Measurements from ENCODE around the gene ACSM3.
"Not testable (repeated sequence)": the region's sequence is repeated elsewhere in the genome, so short reads cannot be mapped to it uniquely, and the experiment has no call there.

Gene ACSM3, protein sequence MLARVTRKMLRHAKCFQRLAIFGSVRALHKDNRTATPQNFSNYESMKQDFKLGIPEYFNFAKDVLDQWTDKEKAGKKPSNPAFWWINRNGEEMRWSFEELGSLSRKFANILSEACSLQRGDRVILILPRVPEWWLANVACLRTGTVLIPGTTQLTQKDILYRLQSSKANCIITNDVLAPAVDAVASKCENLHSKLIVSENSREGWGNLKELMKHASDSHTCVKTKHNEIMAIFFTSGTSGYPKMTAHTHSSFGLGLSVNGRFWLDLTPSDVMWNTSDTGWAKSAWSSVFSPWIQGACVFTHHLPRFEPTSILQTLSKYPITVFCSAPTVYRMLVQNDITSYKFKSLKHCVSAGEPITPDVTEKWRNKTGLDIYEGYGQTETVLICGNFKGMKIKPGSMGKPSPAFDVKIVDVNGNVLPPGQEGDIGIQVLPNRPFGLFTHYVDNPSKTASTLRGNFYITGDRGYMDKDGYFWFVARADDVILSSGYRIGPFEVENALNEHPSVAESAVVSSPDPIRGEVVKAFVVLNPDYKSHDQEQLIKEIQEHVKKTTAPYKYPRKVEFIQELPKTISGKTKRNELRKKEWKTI

DNA sequence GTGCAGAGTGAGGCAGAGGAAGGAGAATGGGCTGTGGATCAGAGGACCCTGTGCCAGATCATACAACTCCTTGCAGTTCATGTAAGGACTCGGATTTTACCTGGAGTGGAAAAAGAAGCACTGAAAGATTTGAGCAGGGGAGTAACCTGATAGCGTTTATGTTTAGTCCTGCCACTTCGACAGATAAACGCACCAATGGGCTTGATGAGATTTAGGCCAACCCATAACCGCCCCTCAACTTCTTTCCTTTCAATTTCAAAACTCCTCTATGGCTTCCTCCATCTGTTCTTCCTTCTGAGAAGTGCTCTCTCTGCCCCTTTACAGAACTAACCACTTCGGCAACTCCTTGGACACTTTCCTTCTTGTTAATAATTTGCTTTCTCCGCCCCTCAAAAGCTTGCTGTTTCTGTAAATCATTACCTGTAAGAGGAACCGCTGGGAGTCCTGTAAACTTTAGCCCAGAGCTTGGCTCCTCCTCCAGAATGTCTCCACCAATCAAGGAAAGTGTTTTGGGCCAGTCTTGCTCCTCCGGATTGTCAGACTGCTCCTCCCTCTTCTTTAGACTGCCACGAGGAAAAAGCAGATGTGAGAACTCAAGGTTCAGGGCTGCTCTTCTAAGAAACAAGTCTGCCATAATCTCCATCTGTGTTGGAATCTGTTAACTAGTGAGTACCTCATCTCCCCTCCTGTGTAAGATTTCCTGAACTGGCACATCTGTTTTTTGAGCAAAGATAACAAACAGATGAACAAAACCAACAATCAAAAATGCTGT, at the start of gene ACSM3:
Gene ACSM3, plus strand, starts transcription at position 554 of the 772 bp plus-strand sequence. CDS start 6,021 bp downstream, outside the sequence.
- DNase-seq (ENCODE audit: low spot score), result peak; percentile 78

DNA sequence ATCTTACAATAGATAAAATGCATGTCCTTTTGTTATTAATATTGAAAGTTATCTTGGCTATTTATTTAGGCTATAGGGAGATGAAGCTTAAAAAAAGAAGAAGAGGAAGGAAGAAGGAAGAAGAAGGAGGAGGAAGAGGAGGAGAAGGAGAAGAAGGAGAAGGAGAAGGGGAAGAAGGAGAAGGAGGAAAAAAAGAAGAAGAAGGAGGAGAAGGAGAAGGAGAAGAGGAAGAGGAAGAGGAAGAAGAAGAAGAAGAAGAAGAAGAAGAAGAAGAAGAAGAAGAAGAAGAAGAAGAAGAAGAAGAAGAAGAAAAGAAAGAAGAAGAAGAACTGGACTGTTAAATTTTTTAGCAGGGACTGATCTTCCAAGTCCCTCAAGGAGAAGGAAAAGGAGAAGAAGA, 46.1 kb upstream of the ACSM3 start:
- DNase-seq (ENCODE audit: low spot score), result not testable (repeated sequence)

DNA sequence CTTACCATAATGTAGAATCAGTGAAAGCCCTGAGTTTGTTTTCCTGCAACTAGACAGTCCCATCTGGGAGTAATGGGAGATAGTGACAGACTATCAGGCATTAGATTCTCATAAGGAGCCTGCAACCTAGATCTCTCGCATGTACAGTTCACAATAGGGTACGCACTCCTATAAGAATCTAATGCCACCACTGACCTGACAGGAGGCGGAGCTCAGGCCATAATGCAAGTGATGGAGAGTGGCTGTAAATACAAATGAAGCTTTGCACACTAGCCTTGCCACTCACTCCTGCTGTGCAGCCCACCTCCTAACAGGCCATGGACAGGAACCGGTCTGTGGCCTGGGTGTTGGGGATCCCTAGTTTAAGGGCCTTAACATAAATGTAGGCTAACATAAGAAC, 43.6 kb upstream of the ACSM3 start:
- no peak for DNase-seq (ENCODE audit: low spot score)

DNA sequence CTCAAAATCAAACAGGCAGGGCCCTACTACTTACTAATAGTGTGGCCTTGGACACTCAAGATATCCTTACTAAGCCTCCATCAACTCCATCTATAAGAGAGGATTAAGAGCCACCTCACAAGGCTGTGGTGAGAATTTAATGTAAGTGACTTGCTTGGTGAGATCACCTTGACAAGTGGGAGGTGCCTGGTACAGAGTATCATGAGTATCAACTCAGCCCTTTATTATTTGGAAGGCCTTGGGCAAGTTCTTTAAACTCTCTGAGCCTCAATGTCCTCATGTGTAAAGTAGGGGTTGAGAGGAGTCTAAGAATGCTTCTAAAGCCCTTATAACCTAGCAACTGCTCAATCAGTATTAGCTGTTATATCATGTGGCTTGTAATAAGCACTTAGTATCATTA, 37.2 kb upstream of the ACSM3 start:
- DNase-seq (ENCODE audit: low spot score), result no peak

DNA sequence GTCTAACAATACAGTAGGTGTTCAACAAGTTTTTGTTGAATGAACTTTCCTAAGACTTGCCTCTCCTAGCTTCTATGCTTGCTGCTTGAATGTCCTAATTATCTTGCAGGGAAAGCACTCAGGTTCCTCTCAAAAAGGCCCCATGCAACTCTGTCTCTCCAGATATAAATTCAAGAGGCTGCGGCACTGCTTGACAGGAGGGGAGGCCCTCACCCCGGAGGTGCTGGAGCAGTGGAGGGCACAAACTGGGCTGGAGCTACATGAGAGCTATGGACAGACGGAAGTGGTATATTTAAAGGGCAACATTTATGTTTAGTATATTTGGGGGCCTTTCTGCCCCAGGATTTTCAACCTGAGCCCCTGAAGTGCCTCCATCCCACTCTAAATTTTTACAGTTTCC, 36.6 kb upstream of the ACSM3 start:
- no peak for DNase-seq (ENCODE audit: low spot score)

DNA sequence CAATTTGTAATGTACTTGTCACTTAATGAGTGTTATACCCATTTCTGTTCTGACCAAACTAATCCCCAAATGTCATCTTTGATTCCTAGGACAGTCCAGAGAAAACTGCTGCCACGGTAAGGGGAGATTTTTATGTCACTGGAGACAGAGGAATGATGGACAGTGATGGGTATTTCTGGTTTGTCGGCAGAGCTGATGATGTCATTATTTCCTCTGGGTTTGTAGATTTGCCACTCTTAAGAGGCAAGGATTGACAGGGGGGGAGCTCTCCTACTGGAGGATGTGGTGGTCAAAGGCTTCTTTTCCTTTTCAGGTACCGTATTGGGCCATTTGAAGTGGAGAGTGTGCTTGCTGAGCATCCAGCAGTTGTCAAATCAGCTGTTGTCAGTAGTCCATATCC, 34.7 kb upstream of the ACSM3 start:
- DNase-seq (ENCODE audit: low spot score), result no peak

DNA sequence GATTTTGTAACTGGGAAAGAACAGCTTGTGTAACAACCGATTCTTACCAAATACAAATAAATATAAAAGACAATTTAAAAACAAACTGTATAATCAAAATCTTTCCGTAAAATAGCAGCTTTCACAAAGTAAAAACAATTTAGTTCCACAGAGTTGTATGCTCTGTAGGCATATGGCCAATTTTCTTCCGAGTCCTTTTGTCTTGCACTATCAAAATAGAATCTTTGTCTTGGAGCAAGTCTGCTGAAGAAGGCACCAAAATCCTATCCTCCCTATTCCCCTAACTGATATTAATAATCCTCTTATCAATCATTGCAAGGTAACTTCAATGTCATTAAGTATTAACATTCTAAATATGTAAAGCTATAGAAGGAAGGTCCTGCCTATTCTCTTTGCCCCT, 29.8 kb upstream of the ACSM3 start:
- peak; percentile 50 for DNase-seq (ENCODE audit: low spot score)

DNA sequence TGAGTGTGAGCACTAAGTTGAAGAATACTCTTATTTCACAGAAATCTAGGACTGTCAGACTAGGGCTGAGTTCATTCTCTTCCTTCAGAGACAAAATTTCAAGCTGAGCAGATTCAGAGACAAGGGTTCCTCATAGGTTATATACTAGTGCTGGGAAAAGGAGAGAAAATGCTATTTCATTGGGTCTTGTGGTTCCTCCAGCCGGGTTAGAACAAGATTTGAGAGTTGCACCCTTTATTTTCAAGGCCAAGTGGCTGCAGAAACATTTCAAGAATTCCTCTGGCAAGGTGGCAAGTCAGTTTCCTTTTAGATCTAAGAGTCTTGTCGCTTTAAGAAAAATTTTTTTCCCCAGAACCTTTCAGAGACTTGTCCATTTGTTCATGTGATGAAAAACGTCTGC, 29.0 kb upstream of the ACSM3 start:
- DNase-seq (ENCODE audit: low spot score), result no peak

DNA sequence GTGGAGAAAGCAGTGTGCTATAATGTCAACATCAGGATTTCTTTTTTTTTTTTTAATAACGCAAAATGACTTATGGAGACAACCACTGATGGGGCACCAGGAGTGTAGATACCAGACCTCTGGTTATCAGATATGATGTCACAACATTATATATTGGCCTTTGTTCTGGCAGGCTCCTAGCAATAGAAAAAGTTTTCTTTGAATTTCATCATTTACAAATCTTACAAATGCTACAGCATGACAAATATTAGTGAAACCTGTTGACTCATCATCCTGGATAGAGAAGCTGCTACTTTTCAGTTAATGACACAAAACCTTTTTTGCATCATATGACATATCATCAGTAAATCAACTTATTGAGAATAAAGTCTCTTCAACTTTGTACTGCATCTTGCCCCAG, 28.3 kb upstream of the ACSM3 start:
- no peak for DNase-seq (ENCODE audit: low spot score)

DNA sequence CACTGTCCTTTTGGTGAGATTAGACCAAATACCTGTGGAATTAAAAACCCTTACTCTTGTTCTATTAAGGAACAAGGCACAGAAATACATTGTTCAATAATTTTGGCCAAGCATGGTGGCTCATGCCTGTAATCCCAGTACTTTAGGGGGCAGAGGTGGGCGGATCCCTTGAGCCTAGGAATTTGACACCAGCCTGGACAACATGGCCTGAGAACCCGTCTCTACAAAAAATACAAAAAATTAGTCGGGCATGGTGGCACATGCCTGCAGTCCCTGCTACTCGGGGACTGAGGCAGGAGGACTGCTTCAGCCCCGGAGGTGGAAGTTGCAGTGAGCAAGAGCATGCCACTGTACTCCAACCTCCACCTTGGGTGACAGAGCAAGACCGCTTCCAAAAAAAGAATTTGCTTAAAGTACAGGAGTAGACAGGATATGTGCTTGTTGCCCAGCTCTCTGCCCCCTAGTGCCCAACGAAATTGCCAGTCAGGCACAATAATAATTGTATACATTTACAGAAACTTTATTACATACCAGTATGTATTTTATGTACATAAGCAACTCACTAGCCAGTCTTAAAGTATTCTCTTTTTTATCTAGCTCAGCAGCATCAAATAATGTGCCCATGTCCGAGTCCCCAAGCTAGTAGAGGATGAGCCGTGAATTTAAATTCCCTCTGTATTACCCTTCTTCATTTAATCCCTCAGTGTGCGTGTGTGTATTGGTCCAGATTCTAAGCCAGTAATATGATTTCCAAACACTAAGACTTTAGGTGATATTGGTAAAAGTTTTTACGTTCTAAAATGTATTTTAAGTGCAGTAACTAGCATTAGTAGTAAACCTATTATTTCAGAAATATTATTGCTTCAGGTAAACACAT, 23.6 kb upstream of the ACSM3 start:
- DNase-seq (ENCODE audit: low spot score), result no peak

DNA sequence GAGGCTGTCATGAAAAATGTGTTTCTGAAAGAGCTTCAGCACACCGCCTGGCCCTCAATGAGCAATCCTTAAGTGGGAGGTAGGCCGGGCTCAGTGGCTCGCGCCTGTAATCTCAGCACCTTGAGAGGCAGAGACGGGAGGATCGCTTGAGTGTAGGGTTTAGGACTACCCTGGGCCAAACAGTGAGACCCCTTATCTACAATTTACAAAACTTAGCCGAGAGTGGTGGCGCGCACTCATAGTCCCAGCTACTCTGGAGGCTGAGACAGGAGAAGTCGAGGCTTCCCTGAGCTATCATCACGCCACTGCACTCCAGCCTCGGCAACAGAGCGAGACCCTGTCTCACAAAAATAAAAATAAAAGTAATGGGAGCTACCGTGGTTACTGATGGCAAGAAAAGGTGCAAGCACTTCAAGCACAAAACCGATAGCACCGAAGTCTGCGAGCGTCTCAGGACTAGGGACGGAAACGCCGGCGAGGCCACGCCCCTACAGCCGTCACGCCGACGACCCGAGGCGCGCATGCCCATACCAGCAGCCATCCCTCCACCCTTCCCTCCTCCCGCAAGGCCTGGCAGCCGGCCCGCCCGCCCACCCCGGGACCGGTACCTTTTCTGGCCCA, 22.8 kb upstream of the ACSM3 start:
- DNase-seq (ENCODE audit: low spot score), result peak; percentile 76

DNA sequence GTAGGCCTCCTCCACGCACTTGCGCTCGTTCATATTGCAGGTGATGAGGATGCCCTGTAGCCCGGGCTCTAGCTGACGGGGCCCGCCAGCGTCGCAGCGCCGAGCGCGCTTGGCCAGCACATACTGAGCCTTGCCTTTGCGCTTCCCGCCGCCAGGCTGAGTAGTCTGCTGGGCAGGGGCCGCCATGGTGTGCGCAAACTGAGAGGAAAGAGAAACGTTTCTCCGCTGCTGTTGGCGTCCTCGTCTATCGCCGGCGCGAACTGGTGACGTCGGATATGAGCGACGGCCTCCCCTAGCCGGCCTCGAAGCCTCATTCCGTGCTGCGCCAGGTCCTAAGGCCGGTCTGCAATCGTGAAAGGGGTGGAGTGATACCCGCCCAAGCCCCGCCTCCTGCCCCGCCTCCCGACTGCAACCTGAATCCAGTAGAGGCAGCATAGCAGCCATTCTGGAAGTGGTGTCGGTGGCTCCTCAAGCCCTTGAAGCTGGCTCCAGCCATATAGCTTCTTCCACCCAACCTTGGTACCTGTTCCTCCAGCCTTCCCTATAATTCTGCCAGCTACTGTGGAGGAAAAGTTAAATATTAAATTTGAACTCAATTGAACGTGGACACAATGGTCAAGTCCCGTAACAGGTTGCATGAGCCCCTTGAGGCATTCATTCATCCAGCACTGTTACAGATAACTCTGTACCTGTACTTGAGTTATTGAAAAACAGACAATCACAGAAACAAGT, 22.1 kb upstream of the ACSM3 start, which contains the start of gene THUMPD1:
Gene THUMPD1, minus strand, starts transcription at position 265 of the 732 bp plus-strand sequence. Its CDS starts 79 bp downstream, at position 186.
- DNase-seq (ENCODE audit: low spot score), result peak; percentile 92

DNA sequence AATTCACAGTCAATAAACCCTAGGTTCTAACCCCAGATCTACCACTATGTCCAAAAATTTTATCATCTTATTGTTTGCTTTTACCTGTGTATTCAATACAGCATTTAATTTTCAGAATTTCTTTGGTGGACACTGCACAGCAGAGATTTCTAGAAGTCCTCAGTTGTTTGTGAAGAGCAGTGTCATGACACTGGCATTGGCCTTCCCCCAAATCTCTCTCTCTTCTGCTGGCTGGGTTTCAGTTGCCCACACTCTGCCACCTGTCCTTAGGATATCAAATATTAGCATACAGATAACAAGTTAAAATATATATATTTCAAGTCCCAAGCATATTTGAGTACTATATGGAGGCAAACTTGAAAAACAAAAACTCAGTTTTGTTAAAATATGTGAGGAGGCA, 20.2 kb upstream of the ACSM3 start:
- no peak for DNase-seq (ENCODE audit: low spot score)

DNA sequence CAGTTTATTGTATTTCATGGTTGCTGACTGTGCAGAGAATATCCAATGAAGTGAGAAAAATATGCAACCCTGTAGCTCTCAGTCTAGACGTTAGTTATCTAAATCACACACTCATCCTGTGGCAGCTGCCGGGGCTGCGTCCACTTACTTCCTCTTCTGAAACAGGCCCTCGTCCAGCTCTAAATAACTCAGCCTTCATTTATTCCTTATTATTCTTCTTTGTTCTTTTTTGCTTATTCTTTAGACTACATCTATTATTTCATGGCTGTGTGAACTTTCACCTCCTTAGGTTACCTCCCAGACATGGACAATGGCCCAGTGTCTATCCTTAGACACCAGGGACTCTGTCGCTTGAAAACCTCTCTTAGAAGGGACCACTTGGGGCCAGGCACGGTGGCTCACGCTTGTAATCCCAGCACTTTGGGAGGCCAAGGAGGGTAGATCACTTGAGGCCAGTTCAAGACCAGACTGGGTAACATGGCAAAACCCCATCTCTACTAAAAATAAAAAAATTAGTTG, 18.8 kb upstream of the ACSM3 start:
- DNase-seq (ENCODE audit: low spot score), result no peak

DNA sequence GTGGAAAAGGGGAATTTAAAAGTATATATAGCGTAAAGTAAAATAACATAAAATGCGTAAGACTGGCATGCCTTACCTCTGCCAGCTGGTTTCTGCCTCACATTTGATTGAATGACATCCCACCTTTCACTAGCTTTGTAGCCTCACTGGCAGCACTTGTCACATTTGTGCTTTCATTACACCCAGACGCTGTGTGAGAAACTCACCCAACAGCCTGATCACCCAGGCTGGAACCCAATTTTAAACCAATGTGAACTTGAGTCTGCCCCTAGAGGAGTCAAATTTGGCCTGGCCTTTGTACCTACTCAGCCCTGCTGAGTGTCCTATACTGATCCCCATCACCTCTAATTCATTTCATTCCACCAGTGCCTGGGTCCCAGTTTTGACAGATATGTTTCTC, 17.4 kb upstream of the ACSM3 start:
- no peak for DNase-seq (ENCODE audit: low spot score)

DNA sequence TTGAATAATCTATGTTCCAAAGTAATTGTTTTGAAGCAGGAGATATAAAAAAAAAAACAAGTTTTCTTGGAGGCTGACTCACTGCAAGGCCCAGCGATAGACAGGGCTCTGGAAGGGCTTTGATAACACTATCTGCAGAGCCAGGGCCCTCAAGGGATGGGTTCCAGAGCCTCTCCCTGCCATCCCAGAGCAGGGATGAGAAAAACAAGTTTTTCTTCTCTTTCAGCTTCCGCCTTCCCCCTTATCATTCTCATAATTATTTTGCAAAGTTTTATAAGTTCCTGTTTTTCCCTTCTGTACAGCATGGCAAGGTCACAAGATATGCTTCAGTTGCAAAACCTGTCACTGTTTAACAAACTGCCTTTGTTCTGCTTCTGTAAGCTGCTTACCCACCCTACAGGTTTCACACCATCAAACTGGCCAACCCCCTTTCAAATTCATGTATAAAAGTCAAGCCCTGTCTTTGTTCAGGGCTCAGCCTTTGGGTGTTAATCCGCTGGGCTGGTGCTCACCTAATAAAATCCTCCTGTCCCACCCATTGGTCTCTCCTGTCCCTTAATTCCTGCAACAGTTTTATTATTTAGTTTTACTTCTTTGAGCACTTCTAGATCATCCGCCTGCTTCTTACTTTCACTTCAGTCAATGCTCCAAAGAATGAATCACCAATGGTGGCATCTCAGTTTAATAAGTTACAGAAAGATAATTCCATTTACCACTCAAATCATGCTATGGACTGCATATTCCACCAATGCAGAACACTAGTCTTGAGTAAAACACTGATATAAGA, 16.6 kb upstream of the ACSM3 start:
- no peak for DNase-seq (ENCODE audit: low spot score)

DNA sequence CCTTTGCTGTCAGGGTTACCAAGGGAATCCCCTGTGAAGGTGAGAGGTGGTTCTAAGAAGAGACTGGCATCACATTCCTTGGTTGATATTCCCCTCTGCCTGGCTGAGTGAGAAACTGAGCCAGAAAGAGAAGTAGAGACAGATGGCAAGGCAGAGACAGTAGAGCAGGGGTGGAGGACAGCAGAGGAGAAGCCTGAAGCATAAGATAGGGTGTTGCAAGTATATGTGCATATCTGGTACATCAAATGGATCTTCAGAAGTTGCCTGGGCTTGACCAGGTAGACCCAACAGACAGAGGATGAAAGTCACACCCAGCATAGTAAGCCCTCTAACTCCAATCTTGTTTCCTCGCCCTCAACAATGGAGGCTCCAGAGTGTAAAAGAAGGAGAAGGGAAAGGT, 14.3 kb upstream of the ACSM3 start:
- no peak for DNase-seq (ENCODE audit: low spot score)

DNA sequence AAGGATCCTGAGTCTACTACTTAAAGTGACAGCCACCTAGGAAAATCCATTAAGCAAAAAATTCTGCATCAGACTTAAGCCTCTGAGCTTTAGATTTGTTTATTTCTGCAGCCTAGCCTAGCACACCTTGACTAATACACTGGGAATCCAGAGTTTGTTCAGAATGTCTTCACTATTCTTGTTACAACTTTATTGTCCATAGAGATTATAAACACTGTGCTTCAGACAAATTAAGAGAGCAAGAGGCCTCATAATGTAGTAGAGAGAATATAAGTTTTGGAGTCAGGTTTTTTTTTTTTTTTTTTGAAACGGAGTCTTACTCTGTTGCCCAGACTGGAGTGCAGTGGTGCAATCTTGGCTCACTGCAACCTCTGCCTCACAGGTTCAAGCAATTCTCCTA, 13.3 kb upstream of the ACSM3 start:
- DNase-seq (ENCODE audit: low spot score), result no peak

DNA sequence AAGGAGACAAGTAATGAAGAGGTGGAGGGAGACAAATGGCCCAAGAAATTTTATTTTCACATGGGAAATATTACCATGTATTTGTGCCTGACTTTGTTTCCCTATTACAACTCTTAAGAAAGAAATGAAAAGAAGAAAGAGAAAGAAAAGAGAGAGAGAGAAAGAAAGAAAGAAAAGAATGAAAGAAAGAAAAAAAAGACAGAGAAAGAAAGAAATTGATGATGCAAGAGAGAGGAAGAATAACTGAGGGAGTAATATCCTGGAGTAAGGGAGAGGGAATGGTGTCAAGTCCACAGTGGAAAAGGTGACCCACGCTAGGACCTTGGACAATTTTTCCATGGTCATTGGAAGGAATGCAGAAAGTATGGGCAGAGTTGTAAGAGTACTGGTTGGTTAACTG, 10.1 kb upstream of the ACSM3 start:
- no peak for DNase-seq (ENCODE audit: low spot score)

DNA sequence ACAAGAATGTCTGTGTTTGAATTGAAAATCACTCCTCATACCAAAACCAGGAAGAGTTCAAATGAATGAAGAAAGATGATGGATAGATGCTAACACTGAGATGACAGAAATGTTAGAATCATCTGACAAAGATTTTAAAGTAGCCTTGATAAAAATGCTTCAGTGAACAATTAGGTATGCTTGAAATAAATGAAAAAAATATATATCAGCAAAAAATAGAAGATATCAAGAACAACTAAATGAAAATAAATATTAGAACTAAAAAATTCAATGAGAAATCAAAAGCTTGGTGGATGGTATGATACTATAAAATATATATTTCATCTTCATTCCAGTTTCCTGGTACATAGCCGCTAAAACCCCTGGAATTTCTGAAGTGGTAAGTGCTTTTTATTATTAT, 8.6 kb upstream of the ACSM3 start:
- DNase-seq (ENCODE audit: low spot score), result no peak
